ENCODE data around the gene PIP5K1B.

DNA sequence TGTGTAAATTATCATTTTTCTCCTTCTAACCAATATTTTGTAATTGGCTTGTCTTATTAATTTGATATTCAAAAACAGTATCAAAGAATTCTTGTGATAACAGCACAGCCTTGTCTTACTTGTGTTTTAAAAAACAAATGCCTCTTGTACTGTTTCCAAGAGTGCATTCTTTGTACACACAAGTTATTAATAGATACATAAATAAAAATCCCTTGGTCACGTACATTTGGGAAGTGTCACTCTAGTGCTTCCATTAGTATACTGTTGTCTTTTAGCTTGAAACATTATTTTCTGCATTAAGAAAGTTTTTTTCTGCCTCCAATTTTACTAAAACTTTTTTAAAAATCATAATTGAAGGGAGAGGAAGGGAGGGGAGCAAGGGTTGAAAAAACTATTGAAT lies 133.2 kb downstream of the PIP5K1B start:
- TF ChIP-seq SIN3A (IDR thresholded peaks at IDR 0.05; ENCODE audit: borderline replicate concordance, insufficient read depth, low read length): no peak
- TF ChIP-seq POLR2AphosphoS5 (IDR thresholded peaks at IDR 0.05; ENCODE audit: low read depth, low read length): no peak

All from PFSK-1 (cell line).